HEK293T (cell line): ENCODE measurements around the gene RRP1B.

Experiments used
- CTCF ChIA-PET: fragments of 350-600 bp; formaldehyde crosslinking; extraction: SDS; loops from one replicate; lab custom pipeline; 2021; ENCODE audit warnings: antibody characterized with exemption, inconsistent platforms; lab: Yijun Ruan, JAX
- POLR2A ChIA-PET: fragments of 350-600 bp; formaldehyde crosslinking; extraction: SDS; loops from one replicate; lab custom pipeline; 2020; ENCODE audit warnings: antibody characterized with exemption, inconsistent platforms; lab: Yijun Ruan, JAX
- DNase-seq: peaks from one replicate; pipeline ENCODE4 v3.0.0; 2012; ENCODE audit warnings: mixed read lengths; ENCODE audit errors: extremely low spot score
- ARNT ChIP-seq: fragments of 450-650 bp; IDR thresholded peaks from 2 replicates; pipeline ENCODE4 v1.6.1; 2017; ENCODE audit warnings: mild to moderate bottlenecking
- BHLHE40 ChIP-seq: fragments of 450-650 bp; IDR thresholded peaks from 2 replicates; pipeline ENCODE4 v1.6.1; 2016; ENCODE audit warnings: mild to moderate bottlenecking, moderate library complexity, borderline replicate concordance
- CTBP1 ChIP-seq: fragments of 450-650 bp; IDR thresholded peaks from 2 replicates; pipeline ENCODE4 v1.6.1; 2016; ENCODE audit warnings: borderline replicate concordance
- ELF4 ChIP-seq: fragments of 450-650 bp; IDR thresholded peaks from 2 replicates; pipeline ENCODE4 v1.6.1; 2017; ENCODE audit warnings: antibody characterized with exemption
- FOXA1 ChIP-seq: fragments of 450-650 bp; IDR thresholded peaks from 2 replicates; pipeline ENCODE4 v1.6.1; 2016; ENCODE audit warnings: mild to moderate bottlenecking
- FOXK2 ChIP-seq: fragments of 450-650 bp; IDR thresholded peaks from 2 replicates; pipeline ENCODE4 v1.6.1; 2016; ENCODE audit warnings: mild to moderate bottlenecking
- FOXM1 ChIP-seq: fragments of 450-650 bp; IDR thresholded peaks from 2 replicates; pipeline ENCODE4 v1.6.1; 2017; ENCODE audit warnings: mild to moderate bottlenecking, borderline replicate concordance
- HDGF ChIP-seq: fragments of 450-650 bp; IDR thresholded peaks from 2 replicates; pipeline ENCODE4 v1.6.1; 2017; ENCODE audit warnings: antibody characterized with exemption, borderline replicate concordance
- L3MBTL2 ChIP-seq: fragments of 450-650 bp; conservative IDR thresholded peaks from 2 replicates; pipeline ENCODE4 v1.6.1; 2016; ENCODE audit warnings: mild to moderate bottlenecking
- LEF1 ChIP-seq: fragments of 450-650 bp; IDR thresholded peaks from 2 replicates; pipeline ENCODE4 v1.6.1; 2017; ENCODE audit warnings: mild to moderate bottlenecking, borderline replicate concordance
- NFRKB ChIP-seq: fragments of 450-650 bp; IDR thresholded peaks from 2 replicates; pipeline ENCODE4 v1.6.1; 2016; ENCODE audit warnings: mild to moderate bottlenecking, moderate library complexity
- PKNOX1 ChIP-seq: fragments of 450-650 bp; IDR thresholded peaks from 2 replicates; pipeline ENCODE4 v1.6.1; 2016
- SP1 ChIP-seq: fragments of 450-650 bp; IDR thresholded peaks from 2 replicates; pipeline ENCODE4 v1.6.1; 2017
- SUZ12 ChIP-seq: fragments of 450-650 bp; IDR thresholded peaks from 2 replicates; pipeline ENCODE4 v1.6.1; 2016; ENCODE audit warnings: mild to moderate bottlenecking
- TARDBP ChIP-seq: fragments of 450-650 bp; IDR thresholded peaks from 2 replicates; pipeline ENCODE4 v1.6.1; 2016
- ZNF384 ChIP-seq: fragments of 450-650 bp; IDR thresholded peaks from 2 replicates; pipeline ENCODE4 v1.6.1; 2016

Gene RRP1B

GRCh38 chr21:43662286-43662685 lies 2.9 kb downstream of the RRP1B start:
- CTCF ChIA-PET: no interaction called here
- no peak for TF ChIP-seq L3MBTL2
- no peak for TF ChIP-seq FOXM1
- TF ChIP-seq ELF4: no peak
- TF ChIP-seq ARNT: no peak
- no peak for TF ChIP-seq LEF1
- no peak for TF ChIP-seq SP1
- TF ChIP-seq CTBP1: no peak
- TF ChIP-seq HDGF: no peak
- no peak for TF ChIP-seq FOXK2
- no peak for DNase-seq
- POLR2A ChIA-PET: interaction anchor here (0.7 kb wide), 1 partner anchor 127 kb away, joined by 3 read pairs; the partner anchor contains the start of gene RRP1

GRCh38 chr21:43663033-43663432 lies 3.7 kb downstream of the RRP1B start:
- ChIA-PET CTCF (no interaction called here), POLR2A (no interaction called here)
- no peak for DNase-seq
- TF ChIP-seq ELF4 (no peak), TARDBP (no peak), HDGF (no peak), L3MBTL2 (no peak), ZNF384 (no peak), CTBP1 (no peak), LEF1 (no peak), BHLHE40 (no peak)

- CTCF ChIA-PET: interaction anchor here (0.6 kb wide), 1 partner anchor 15 kb away, joined by 4 read pairs; no protein-coding TSS in a partner anchor
- POLR2A ChIA-PET: no interaction called here
- no peak for DNase-seq
- no peak for TF ChIP-seq HDGF
- no peak for TF ChIP-seq TARDBP
- no peak for TF ChIP-seq FOXK2
- TF ChIP-seq ARNT: no peak
- TF ChIP-seq L3MBTL2: no peak
- TF ChIP-seq LEF1: no peak
- no peak for TF ChIP-seq ELF4
- no peak for TF ChIP-seq BHLHE40
These were observed 5.0 kb downstream of the RRP1B start for GRCh38 chr21:43664358-43664757.

GRCh38 chr21:43665879-43666278 lies 6.5 kb downstream of the RRP1B start:
- ChIA-PET POLR2A (no interaction called here), CTCF (no interaction called here)
- no peak for DNase-seq
- TF ChIP-seq SP1 (no peak), PKNOX1 (no peak), NFRKB (no peak), SUZ12 (no peak), L3MBTL2 (no peak), ELF4 (no peak), FOXA1 (no peak), BHLHE40 (no peak), ZNF384 (no peak), ARNT (no peak)

- ChIA-PET POLR2A (no interaction called here), CTCF (no interaction called here)
These were observed 8.0 kb downstream of the RRP1B start for GRCh38 chr21:43667191-43667904.

GRCh38 chr21:43669828-43670605 lies 10.7 kb downstream of the RRP1B start:
- DNase-seq: no peak
- ChIA-PET POLR2A (no interaction called here), CTCF (no interaction called here)
- TF ChIP-seq HDGF: no peak
- no peak for TF ChIP-seq PKNOX1
- TF ChIP-seq ELF4: no peak
- TF ChIP-seq TARDBP: no peak
- no peak for TF ChIP-seq L3MBTL2
- TF ChIP-seq ARNT: no peak
- no peak for TF ChIP-seq SUZ12
- TF ChIP-seq FOXK2: no peak
- no peak for TF ChIP-seq FOXM1
- TF ChIP-seq SP1: no peak
- TF ChIP-seq NFRKB: no peak
- no peak for TF ChIP-seq ZNF384
- TF ChIP-seq BHLHE40: no peak

More at GRCh38 chr21:43667191-43667904, 8.0 kb downstream of the RRP1B start:
- TF ChIP-seq FOXM1: no peak
- no peak for TF ChIP-seq HDGF
- TF ChIP-seq CTBP1: no peak
- TF ChIP-seq SP1: no peak
- TF ChIP-seq SUZ12: no peak
- no peak for DNase-seq

GRCh38 chr21:43675871-43676270 lies 16.5 kb downstream of the RRP1B start:
- CTCF ChIA-PET: no interaction called here
- TF ChIP-seq HDGF: no peak
- TF ChIP-seq NFRKB: no peak
- TF ChIP-seq TARDBP: no peak
- no peak for TF ChIP-seq SP1
- TF ChIP-seq L3MBTL2: no peak
- TF ChIP-seq FOXA1: no peak
- TF ChIP-seq ELF4: no peak
- no peak for TF ChIP-seq FOXM1
- no peak for TF ChIP-seq SUZ12
- TF ChIP-seq BHLHE40: no peak
- TF ChIP-seq ZNF384: no peak
- TF ChIP-seq FOXK2: no peak
- TF ChIP-seq LEF1: no peak
- POLR2A ChIA-PET: no interaction called here
- no peak for DNase-seq
